HepG2 (cell line): Measurements from ENCODE around the gene PSMB11. TPM values are rescaled to one million over a fixed set of nuclear protein-coding genes. Genes with fewer than 3 reads are reported as not detected.

Source experiments
- ATAC-seq: fragments of 200-7000 bp; cut with Tn5 transposase; 3 replicates; pipeline ENCODE4 v1.9.1; 2020; ENCODE audit warnings: mild to moderate bottlenecking, moderate library complexity
- BruUV-seq: library from RNA; stranded (reverse); fragments of 400-500 nt; replicated peaks from 2 replicates; lab custom pipeline; 2021; lab: Mats Ljungman, UMichigan
- CTCF ChIA-PET: fragments of 300-600 bp; formaldehyde crosslinking; extraction: SDS; loops from one replicate; lab custom pipeline; 2021; ENCODE audit warnings: low total read pairs, inconsistent platforms, low intra/inter-chr PET ratio; lab: Yijun Ruan, JAX
- POLR2A ChIA-PET: fragments of 350-600 bp; sonication (Branson Sonifier 250); formaldehyde crosslinking; loops from one replicate; lab custom pipeline; 2020; ENCODE audit warnings: antibody characterized with exemption, inconsistent platforms; lab: Yijun Ruan, JAX
- DNase-seq: peaks from one replicate; pipeline ENCODE4 v3.0.0-alpha.2; 2015; ENCODE audit warnings: low spot score
- FAIRE-seq: peaks from 3 replicates; lab custom pipeline; 2011; peaks lifted over from hg19 to GRCh38; lab: Jason Lieb, UNC
- H2AFZ ChIP-seq: one replicate; pipeline ENCODE4 v1.6.1; 2011; ENCODE audit warnings: low read length, inconsistent platforms
- H3K27ac ChIP-seq: fragments of 300-600 bp; 3 replicates; pipeline ENCODE4 v1.8.0; 2011; ENCODE audit warnings: mixed run types, mild to moderate bottlenecking, mixed read lengths, low read length, inconsistent platforms; ENCODE audit not compliant: insufficient read depth; ENCODE audit errors: extremely low read length
- H3K27me3 ChIP-seq, 2 experiments: fragments of 200-600 bp in 1 of 2; 2 replicates in 1 of 2; 3 replicates in 1 of 2; pipeline versions ENCODE4 v1.6.0 to v1.8.0; 2011; ENCODE audit warnings: low read length in 2 of 2, mild to moderate bottlenecking in 2 of 2, moderate library complexity in 2 of 2, inconsistent platforms in 1 of 2; ENCODE audit not compliant: insufficient read depth in 2 of 2, control insufficient read depth in 1 of 2
- H3K36me3 ChIP-seq, 2 experiments: fragments of 200-600 bp in 1 of 2; replicated peaks in 1 of 2; 2 replicates in 1 of 2; 3 replicates in 1 of 2; pipeline versions ENCODE4 v1.5.1 to v1.8.0; 2011; ENCODE audit warnings: low read length in 2 of 2, inconsistent platforms in 1 of 2; ENCODE audit not compliant: insufficient read depth in 2 of 2, control insufficient read depth in 1 of 2
- H3K4me1 ChIP-seq: 2 replicates; pipeline ENCODE4 v1.5.1; 2012; ENCODE audit warnings: low read length, inconsistent platforms; ENCODE audit not compliant: insufficient read depth
- H3K4me2 ChIP-seq: 2 replicates; pipeline ENCODE4 v1.6.0; 2011; ENCODE audit warnings: low read depth, low read length, inconsistent platforms
- H3K4me3 ChIP-seq, 3 experiments: fragments of 200-600 bp in 1 of 3; sonication (generic), shearing (Covaris generic) in 1 of 3; replicated peaks in 1 of 3; 2 replicates each; pipeline ENCODE4 v1.5.1; 2011 to 2016; ENCODE audit warnings: low read length in 3 of 3, inconsistent platforms in 2 of 3, low read depth in 2 of 3, mild to moderate bottlenecking in 2 of 3, control low read depth in 1 of 3, mixed read lengths in 1 of 3; ENCODE audit not compliant: insufficient read depth in 1 of 3
- H3K79me2 ChIP-seq: one replicate; pipeline ENCODE4 v1.6.1; 2011; ENCODE audit warnings: low read length, inconsistent platforms; ENCODE audit not compliant: insufficient read depth
- H3K9ac ChIP-seq: 2 replicates; pipeline ENCODE4 v1.6.0; 2011; ENCODE audit warnings: mild to moderate bottlenecking, low read depth, low read length, inconsistent platforms; ENCODE audit not compliant: insufficient read depth
- H3K9me3 ChIP-seq: 2 replicates; pipeline ENCODE4 v1.5.1; 2012; ENCODE audit warnings: mild to moderate bottlenecking, low read length
- H4K20me1 ChIP-seq: 2 replicates; pipeline ENCODE4 v1.6.0; 2011; ENCODE audit warnings: inconsistent platforms, mild to moderate bottlenecking, low read length, moderate library complexity; ENCODE audit not compliant: insufficient read depth
- CBX5 ChIP-seq: sonication (generic); formaldehyde crosslinking; IDR thresholded peaks from 2 replicates; pipeline ENCODE4 v1.4.0; 2020; ENCODE audit warnings: missing genetic modification reagents, borderline replicate concordance
- GLI4 ChIP-seq: sonication (generic); formaldehyde crosslinking; IDR thresholded peaks from 2 replicates; pipeline ENCODE4 v1.5.1; 2020; ENCODE audit warnings: missing genetic modification reagents, mild to moderate bottlenecking, moderate library complexity, borderline replicate concordance
- JUN ChIP-seq: sonication (generic); formaldehyde crosslinking; IDR thresholded peaks from 2 replicates; pipeline ENCODE4 v1.4.0; 2020; ENCODE audit warnings: mild to moderate bottlenecking, missing genetic modification reagents
- MNT ChIP-seq: fragments of 450-650 bp; IDR thresholded peaks from 2 replicates; pipeline ENCODE4 v1.6.1; 2016
- MXD3 ChIP-seq: IDR thresholded peaks from 2 replicates; pipeline ENCODE4 v1.6.1; 2016; ENCODE audit warnings: mild to moderate bottlenecking, missing biosample characterization, missing genetic modification reagents
- MZF1 ChIP-seq: sonication (generic); formaldehyde crosslinking; IDR thresholded peaks from 2 replicates; pipeline ENCODE4 v1.8.1; 2023; ENCODE audit warnings: mild to moderate bottlenecking, missing genetic modification reagents, borderline replicate concordance
- ONECUT2 ChIP-seq: sonication (generic); formaldehyde crosslinking; IDR thresholded peaks from 2 replicates; pipeline ENCODE4 v1.4.0; 2020; ENCODE audit warnings: missing genetic modification reagents
- PBX2 ChIP-seq: IDR thresholded peaks from 2 replicates; pipeline ENCODE4 v1.6.1; 2016; ENCODE audit warnings: control low read depth
- RXRA ChIP-seq: sonication (generic); formaldehyde crosslinking; IDR thresholded peaks from 2 replicates; pipeline ENCODE4 v1.5.1; 2020; ENCODE audit warnings: missing genetic modification reagents
- ZBTB2 ChIP-seq: sonication (generic); formaldehyde crosslinking; IDR thresholded peaks from 2 replicates; pipeline ENCODE4 v1.8.0; 2022; ENCODE audit warnings: low read depth, missing genetic modification reagents
- ZBTB46 ChIP-seq: sonication (generic); formaldehyde crosslinking; IDR thresholded peaks from 2 replicates; pipeline ENCODE4 v1.4.0; 2020; ENCODE audit warnings: mild to moderate bottlenecking, missing genetic modification reagents, borderline replicate concordance
- ZC3H13 ChIP-seq: sonication (generic); formaldehyde crosslinking; IDR thresholded peaks from 2 replicates; pipeline ENCODE4 v1.8.1; 2023; ENCODE audit warnings: mild to moderate bottlenecking, missing genetic modification reagents, moderate library complexity
- ZNF230 ChIP-seq: sonication (generic); formaldehyde crosslinking; IDR thresholded peaks from 2 replicates; pipeline ENCODE4 v1.4.0; 2020; ENCODE audit warnings: mild to moderate bottlenecking, missing genetic modification reagents
- ZNF484 ChIP-seq: sonication (generic); formaldehyde crosslinking; IDR thresholded peaks from 2 replicates; pipeline ENCODE4 v1.5.1; 2020; ENCODE audit warnings: mild to moderate bottlenecking, low read depth, missing genetic modification reagents, borderline replicate concordance
- WGBS: methylation state at CpG from one replicate; pipeline ENCODE4 v1.1.6; 2017; ENCODE audit warnings: low lambda C conversion rate; 5-methylcytosine and 5-hydroxymethylcytosine counted together
- in situ Hi-C: cut with HindIII; loops from 2 replicates; pipeline ENCODE4 v1.10.0; 2017; ENCODE audit warnings: low pct_unique_long_range_greater_than_20kb; ENCODE audit not compliant: extremely low pct_ligation_motif_present
- intact Hi-C: fragments of 100-400 bp; cut with micrococcal nuclease; formaldehyde crosslinking; loops from one replicate; pipeline ENCODE4 v1.10.0; 2022; ENCODE audit not compliant: unreplicated experiment
- polyA plus RNA-seq, 8 experiments: library from polyadenylated mRNA; depleted of rRNA in 3 of 8; stranded (reverse) in 7 of 8; unstranded in 1 of 8; fragments of >200 nt; fragmentation: Illumina TruSeq in 4 of 8; extraction: Trizol in 4 of 8; gene quantifications; 2 replicates each; pipeline versions ENCODE4 v1.2.1 to v1.2.3, GENCODE V29; 2011 to 2016; ENCODE audit warnings: low read depth in 4 of 8, missing spikeins in 1 of 8, mixed read lengths in 1 of 8; ENCODE audit not compliant: insufficient read depth in 1 of 8
- total RNA-seq, 5 experiments: library from RNA; depleted of rRNA; stranded (reverse); fragments of >200 nt; fragmentation: Illumina TruSeq; extraction: Trizol; gene quantifications; 2 replicates each; pipeline ENCODE4 v1.2.3, GENCODE V29; 2016; ENCODE audit warnings: low read depth in 1 of 5

Gene PSMB11
- total and polyA plus RNA-seq, 2 of the 13 experiments (the other 11 are each of a cell fraction or from before 2014, with no cell fraction given) = not detected

- TF ChIP-seq PBX2 (CRISPR knock-in tag) (0 out of 2 replicates have a peak, but pooled peaks have one; percentile 1), ZNF230 (CRISPR knock-in tag) (no peak), MZF1 (CRISPR knock-in tag) (no peak)
These were observed 35.9 kb upstream of the PSMB11 start (continued) for GRCh38 chr14:23006188-23006534.

GRCh38 chr14:23006544-23007419 is 35.2 kb upstream of the PSMB11 start:
- Histone ChIP-seq H3K9me3 (no peaks in the 10 kb centered on the region), H3K27me3 (no peaks in the 10 kb centered on the region; a peak in 1 of 5 replicates), H3K9ac (peak overlapping the region; percentile 82), H3K27ac (peak overlapping the region; percentile 86), H3K79me2 (peaks cover 2% of the 10 kb centered on the region), H3K36me3 (no peaks in the 10 kb centered on the region), H3K4me1 (peaks cover 52% of the 10 kb centered on the region), H4K20me1 (no peaks in the 10 kb centered on the region), H2AFZ (peak overlapping the region; percentile 66), H3K4me2 (peak overlapping the region; percentile 86), H3K4me3 (peak overlapping the region; percentile 68 to 82 (median 80))
- ChIA-PET CTCF (interaction anchor here (1.2 to 2.8 kb wide), 2 partner anchors 20 to 24 kb away, joined by 3 to 8 read pairs; partner anchors contain the start of gene AJUBA), POLR2A (interaction anchor here (0.5 to 4.1 kb wide), 67 partner anchors 9 to 1551 kb away, joined by 3 to 561 read pairs (median 5); partner anchors contain the start of genes ABHD4, ACIN1, AJUBA and BCL2L2)
- intact Hi-C loops (loop anchor here (1.0 to 5.0 kb wide), 6 partner anchors 12 to 409 kb away; partner anchors contain the start of genes ABHD4, PRMT5 and PSMB5), in situ Hi-C loops (no loop called here)
- under 1% methylated on average over 62 of the region's 62 CpGs for WGBS
- FAIRE-seq (peak; percentile 89), DNase-seq (peak; percentile 100), ATAC-seq (peak; percentile 97)
- TSS peak; percentile 32 for BruUV-seq
- TF ChIP-seq MXD3 (CRISPR knock-in tag) (peak; percentile 100), ONECUT2 (CRISPR knock-in tag) (peak; percentile 74; the same call in 1 of the 2 replicates), GLI4 (peak; percentile 99), JUN (CRISPR knock-in tag) (peak; percentile 81; the same call in 1 of the 2 replicates), ZC3H13 (CRISPR knock-in tag) (peak; percentile 99), RXRA (CRISPR knock-in tag) (peak; percentile 96), ZNF484 (no peak; the same call in 1 of the 2 replicates), CBX5 (CRISPR knock-in tag) (peak; percentile 85; the same call in 1 of the 2 replicates), MNT (peak; percentile 71), ZBTB46 (CRISPR knock-in tag) (no peak; the same call in 1 of the 2 replicates), ZBTB2 (CRISPR knock-in tag) (peak; percentile 98)
